AG04449 (cell line): ENCODE results near the gene IQCE.

Experiments
- CTCF ChIA-PET: fragments of 350-600 bp; formaldehyde crosslinking; extraction: SDS; loops from one replicate; lab custom pipeline; 2021; ENCODE audit warnings: antibody characterized with exemption; lab: Yijun Ruan, JAX
- POLR2A ChIA-PET: fragments of 400-600, 350-600 bp; formaldehyde crosslinking; extraction: SDS; loops from one replicate; lab custom pipeline; 2020; ENCODE audit warnings: antibody characterized with exemption, inconsistent platforms; lab: Yijun Ruan, JAX
- DNase-seq: peaks from one replicate; pipeline ENCODE4 v3.0.0-alpha.2; 2010; ENCODE audit warnings: low read depth, low spot score
- H3K4me3 ChIP-seq: 2 replicates; pipeline ENCODE4 v1.5.1; 2011; ENCODE audit warnings: low read depth, mild to moderate bottlenecking, control low read depth, low read length
- TF ChIP-seq, protein P1 (sequence below): IDR thresholded peaks from one replicate; pipeline ENCODE4 v1.5.1; 2011; ENCODE audit warnings: mild to moderate bottlenecking, moderate library complexity, low read length, control low read depth, inconsistent platforms; ENCODE audit not compliant: insufficient read depth; ENCODE audit errors: missing control alignments

The IQCE gene

DNA sequence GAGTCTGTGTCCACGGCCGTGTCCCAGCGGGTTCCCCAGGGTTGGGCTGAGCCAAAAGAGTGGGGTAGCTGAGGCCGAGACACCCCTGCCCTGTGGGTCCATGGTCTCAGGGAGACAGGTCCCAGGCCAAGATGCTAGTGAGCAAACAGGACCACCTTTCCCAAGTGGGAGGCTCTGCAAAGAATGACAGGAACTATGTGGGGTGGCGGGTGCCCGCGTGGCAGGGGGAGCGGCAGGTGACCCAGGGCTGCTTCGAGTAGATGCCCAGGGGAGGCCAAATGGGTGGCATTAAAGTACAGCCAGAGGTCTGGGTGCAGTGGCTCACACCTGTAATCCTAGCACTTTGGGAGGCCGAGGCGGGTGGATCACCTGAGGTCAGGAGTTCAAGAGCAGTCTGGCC lies 91.2 kb downstream of the IQCE start:
- POLR2A ChIA-PET = no interaction called here
- TF ChIP-seq, protein P1, sequence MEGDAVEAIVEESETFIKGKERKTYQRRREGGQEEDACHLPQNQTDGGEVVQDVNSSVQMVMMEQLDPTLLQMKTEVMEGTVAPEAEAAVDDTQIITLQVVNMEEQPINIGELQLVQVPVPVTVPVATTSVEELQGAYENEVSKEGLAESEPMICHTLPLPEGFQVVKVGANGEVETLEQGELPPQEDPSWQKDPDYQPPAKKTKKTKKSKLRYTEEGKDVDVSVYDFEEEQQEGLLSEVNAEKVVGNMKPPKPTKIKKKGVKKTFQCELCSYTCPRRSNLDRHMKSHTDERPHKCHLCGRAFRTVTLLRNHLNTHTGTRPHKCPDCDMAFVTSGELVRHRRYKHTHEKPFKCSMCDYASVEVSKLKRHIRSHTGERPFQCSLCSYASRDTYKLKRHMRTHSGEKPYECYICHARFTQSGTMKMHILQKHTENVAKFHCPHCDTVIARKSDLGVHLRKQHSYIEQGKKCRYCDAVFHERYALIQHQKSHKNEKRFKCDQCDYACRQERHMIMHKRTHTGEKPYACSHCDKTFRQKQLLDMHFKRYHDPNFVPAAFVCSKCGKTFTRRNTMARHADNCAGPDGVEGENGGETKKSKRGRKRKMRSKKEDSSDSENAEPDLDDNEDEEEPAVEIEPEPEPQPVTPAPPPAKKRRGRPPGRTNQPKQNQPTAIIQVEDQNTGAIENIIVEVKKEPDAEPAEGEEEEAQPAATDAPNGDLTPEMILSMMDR = no peak
- no peak for DNase-seq
- no peak overlapping the region for H3K4me3 ChIP-seq
- CTCF ChIA-PET = interaction anchor here (1.2 to 1.7 kb wide), 2 partner anchors 21 to 43 kb away, joined by 4 to 7 read pairs; no protein-coding TSS in a partner anchor

DNA sequence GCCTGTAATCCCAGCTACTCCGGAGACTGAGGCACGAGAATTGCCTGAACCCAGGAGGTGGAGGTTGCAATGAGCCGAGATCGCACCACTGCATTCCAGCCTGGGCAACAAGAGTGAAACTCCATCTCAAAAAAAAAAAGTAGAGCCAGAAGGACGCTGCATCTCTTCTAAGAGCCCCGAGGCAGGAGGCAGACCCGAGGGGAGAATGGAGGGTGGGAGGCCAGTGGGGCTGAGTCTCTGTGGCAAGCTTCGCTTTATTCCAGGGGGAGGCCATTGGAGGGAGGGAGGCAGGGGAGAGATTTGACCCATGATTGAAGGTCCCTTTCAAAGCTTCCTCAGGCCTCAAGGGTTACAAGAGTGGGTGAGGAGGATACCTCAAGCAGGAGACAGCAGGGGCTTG lies 91.7 kb downstream of the IQCE start:
- TF ChIP-seq, protein P1 = no peak
- ChIA-PET CTCF (interaction anchor here (0.8 to 1.7 kb wide), 4 partner anchors 9 to 59 kb away, joined by 3 to 7 read pairs (median 4); no protein-coding TSS in a partner anchor), POLR2A (no interaction called here)
- no peak for DNase-seq
- H3K4me3 ChIP-seq = no peak overlapping the region

GRCh38 chr7:2651336-2651735 lies 92.6 kb downstream of the IQCE start:
- no peak overlapping the region for H3K4me3 ChIP-seq
- POLR2A ChIA-PET = no interaction called here
- no peak for DNase-seq
- TF ChIP-seq, protein P1 = no peak
- CTCF ChIA-PET = interaction anchor here (0.8 to 1.7 kb wide), 3 partner anchors 8 to 58 kb away, joined by 3 to 4 read pairs (median 4); no protein-coding TSS in a partner anchor

GRCh38 chr7:2651847-2652735 lies 93.3 kb downstream of the IQCE start:
- ChIA-PET POLR2A (no interaction called here), CTCF (interaction anchor here (1.3 to 2.6 kb wide), 4 partner anchors 8 to 84 kb away, joined by 4 to 13 read pairs (median 4); no protein-coding TSS in a partner anchor)

GRCh38 chr7:2652736-2653060 lies 93.9 kb downstream of the IQCE start:
- CTCF ChIA-PET = interaction anchor here (1.0 to 2.6 kb wide), 3 partner anchors 15 to 85 kb away, joined by 3 to 13 read pairs (median 4); no protein-coding TSS in a partner anchor

More at GRCh38 chr7:2651847-2652735, 93.3 kb downstream of the IQCE start:
- H3K4me3 ChIP-seq = no peak overlapping the region
- DNase-seq = no peak
- TF ChIP-seq, protein P1 = no peak

DNA sequence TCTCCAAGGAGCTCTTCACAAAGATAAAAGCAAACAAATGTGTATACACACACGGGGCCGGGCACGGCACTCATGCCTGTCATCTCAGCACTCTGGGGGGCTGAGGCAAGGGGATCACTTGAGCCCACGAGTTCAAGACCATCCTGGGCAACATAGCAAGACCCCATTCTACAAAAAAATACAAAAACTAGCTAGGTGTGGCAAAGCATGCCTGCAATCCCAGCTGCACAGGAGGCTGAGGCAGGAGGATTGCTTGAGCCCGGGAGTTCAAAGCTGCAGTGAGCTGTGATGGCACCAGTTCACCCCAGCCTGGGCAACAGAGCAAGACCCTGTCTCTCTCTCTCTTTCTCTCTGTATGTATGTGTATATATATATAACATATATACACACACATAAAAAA lies 95.3 kb downstream of the IQCE start:
- TF ChIP-seq, protein P1 = no peak
- no peak overlapping the region for H3K4me3 ChIP-seq
- CTCF ChIA-PET = interaction anchor here (1.1 to 2.6 kb wide), 5 partner anchors 10 to 204 kb away, joined by 3 to 13 read pairs (median 4); no protein-coding TSS in a partner anchor
- POLR2A ChIA-PET = no interaction called here
- no peak for DNase-seq

More at GRCh38 chr7:2652736-2653060, 93.9 kb downstream of the IQCE start:
- TF ChIP-seq, protein P1 = no peak
- H3K4me3 ChIP-seq = no peak overlapping the region
- POLR2A ChIA-PET = no interaction called here
- DNase-seq = no peak
